Uterus (tissue), 2 donors: ENCODE results near the gene GRIK1.

Experiments used
- CTCF ChIP-seq, 4 experiments: fragments of 200-600 bp in 2 of 4; fragments of 450-650 bp in 2 of 4; sonication (generic) in 2 of 4; IDR thresholded peaks; one replicate each; pipeline ENCODE4 v1.5.1; 2016 to 2019; ENCODE audit warnings: antibody characterized with exemption in 4 of 4, mild to moderate bottlenecking in 2 of 4, moderate library complexity in 1 of 4
- POLR2A ChIP-seq, 2 donors: fragments of 450-650 bp; IDR thresholded peaks; one replicate each; pipeline ENCODE4 v1.6.1; 2016; ENCODE audit warnings: antibody characterized with exemption in 2 of 2, mild to moderate bottlenecking in 1 of 2, moderate library complexity in 1 of 2

GRCh38 chr21:29639366-29640079, 300.3 kb downstream of the GRIK1 start:
- TF ChIP-seq CTCF (IDR thresholded peaks at IDR 0.05) (no peak), POLR2A (IDR thresholded peaks at IDR 0.05) (no peak)
